ENCODE data around the gene LARGE1. TPM values are rescaled to one million over a fixed set of nuclear protein-coding genes. Genes with fewer than 3 reads are reported as not detected.

Gene LARGE1
- total and polyA plus RNA-seq, 2 experiments from 2014 or later = 21.2 to 23.6 TPM

DNA sequence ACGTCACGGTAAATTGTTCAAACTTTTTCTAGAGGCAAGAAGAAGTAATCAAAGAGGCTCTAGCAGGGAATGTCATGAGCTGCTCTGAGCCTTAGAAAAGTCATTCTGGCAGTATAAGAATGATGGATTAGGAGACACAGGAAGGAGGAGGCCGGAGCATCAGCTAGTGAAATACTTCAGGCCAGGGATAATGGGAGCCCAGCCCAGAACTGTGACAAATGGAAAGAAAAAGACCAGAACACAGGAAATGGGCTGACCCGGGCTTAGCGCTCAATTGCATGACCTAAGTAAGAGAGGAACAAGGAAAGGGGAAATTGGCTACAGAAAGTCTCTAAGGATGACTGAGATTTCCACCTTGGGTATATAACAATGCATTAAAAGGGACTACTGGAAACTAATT is 108.6 kb downstream of the LARGE1 start:
- peaks cover 7% of the 10 kb centered on the region for H3K4me1 ChIP-seq (ENCODE audit: insufficient read depth)
- H3K4me3 ChIP-seq = no peak overlapping the region
- no peaks in the 10 kb centered on the region for H3K36me3 ChIP-seq (replicated peaks; ENCODE audit: insufficient read depth, low read depth)
- H3K4me2 ChIP-seq = no peak overlapping the region
- H4K20me1 ChIP-seq (ENCODE audit: insufficient read depth, poor library complexity, severe bottlenecking) = no peaks in the 10 kb centered on the region
- no peaks in the 10 kb centered on the region for H3K9me3 ChIP-seq (ENCODE audit: low read depth)
- H2AFZ ChIP-seq = no peak overlapping the region
- WGBS (ENCODE audit: low lambda C conversion rate, missing lambda C conversion rate) = 48% methylated on average over 5 of the region's 5 CpGs
- H3K27ac ChIP-seq = peak overlapping the region; percentile 55
- TF ChIP-seq EZH2 (IDR thresholded peaks at IDR 0.05; ENCODE audit: borderline replicate concordance) = no peak
- no peak for TF ChIP-seq CTCF (IDR thresholded peaks at IDR 0.05; ENCODE audit: poor library complexity)
- TF ChIP-seq EZH2phosphoT487 (IDR thresholded peaks at IDR 0.05; ENCODE audit: low read depth, severe bottlenecking, unreplicated experiment) = no peak
- peaks cover 43% of the 10 kb centered on the region for H3K79me2 ChIP-seq
- no peaks in the 10 kb centered on the region for H3K27me3 ChIP-seq
- no peaks in the 10 kb centered on the region for H3K9me2 ChIP-seq (replicated peaks; ENCODE audit: insufficient read depth)
- DNase-seq (ENCODE audit: low spot score) = peak; percentile 51

GRCh38 chr22:33811208-33811607 is 109.1 kb downstream of the LARGE1 start:
- H2AFZ ChIP-seq = no peak overlapping the region
- no peak for DNase-seq (ENCODE audit: low spot score)
- 60% methylated on average over 4 of the region's 4 CpGs for WGBS (ENCODE audit: low lambda C conversion rate, missing lambda C conversion rate)

DNA sequence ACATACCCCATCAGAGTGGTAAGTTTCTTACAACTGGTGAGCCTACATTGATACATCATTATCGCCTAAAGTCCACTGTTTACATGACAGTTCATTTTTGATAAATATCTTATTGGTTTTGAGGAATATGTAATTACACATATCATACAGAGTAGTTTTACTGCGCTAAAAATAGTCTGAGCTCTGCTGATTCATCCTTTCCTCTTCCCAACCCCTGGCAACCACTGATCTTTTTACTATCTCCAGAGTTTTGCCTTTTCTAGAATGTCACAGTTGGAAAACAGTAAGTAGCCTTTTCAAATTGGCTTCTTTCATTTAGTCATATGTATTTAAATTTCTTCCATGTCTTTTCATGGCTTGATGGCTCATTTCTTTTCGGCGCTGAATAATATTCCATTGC is 112.8 kb downstream of the LARGE1 start:
- no peak for TF ChIP-seq EZH2phosphoT487 (IDR thresholded peaks at IDR 0.05; ENCODE audit: low read depth, severe bottlenecking, unreplicated experiment)
- no peak for TF ChIP-seq EZH2 (IDR thresholded peaks at IDR 0.05; ENCODE audit: borderline replicate concordance)
- TF ChIP-seq CTCF (IDR thresholded peaks at IDR 0.05; ENCODE audit: poor library complexity) = no peak

More at GRCh38 chr22:33811208-33811607, 109.1 kb downstream of the LARGE1 start:
- Histone ChIP-seq H3K79me2 (peaks cover 43% of the 10 kb centered on the region), H3K9me3 (ENCODE audit: low read depth) (no peaks in the 10 kb centered on the region), H3K36me3 (replicated peaks; ENCODE audit: insufficient read depth, low read depth) (no peaks in the 10 kb centered on the region), H3K27me3 (no peaks in the 10 kb centered on the region), H3K4me1 (ENCODE audit: insufficient read depth) (peaks cover 7% of the 10 kb centered on the region), H3K9me2 (replicated peaks; ENCODE audit: insufficient read depth) (no peaks in the 10 kb centered on the region), H3K27ac (peak overlapping the region; percentile 55), H3K4me2 (peak overlapping the region; percentile 6), H4K20me1 (ENCODE audit: insufficient read depth, poor library complexity, severe bottlenecking) (no peaks in the 10 kb centered on the region), H3K4me3 (no peak overlapping the region)
- TF ChIP-seq EZH2 (IDR thresholded peaks at IDR 0.05; ENCODE audit: borderline replicate concordance) (no peak), EZH2phosphoT487 (IDR thresholded peaks at IDR 0.05; ENCODE audit: low read depth, severe bottlenecking, unreplicated experiment) (no peak), CTCF (IDR thresholded peaks at IDR 0.05; ENCODE audit: poor library complexity) (no peak)

GRCh38 chr22:33806191-33806590 is 114.1 kb downstream of the LARGE1 start:
- Histone ChIP-seq H3K79me2 (peaks cover 63% of the 10 kb centered on the region), H3K9me2 (replicated peaks; ENCODE audit: insufficient read depth) (no peaks in the 10 kb centered on the region), H2AFZ (no peak overlapping the region), H3K4me1 (ENCODE audit: insufficient read depth) (peaks cover 4% of the 10 kb centered on the region), H3K9me3 (ENCODE audit: low read depth) (no peaks in the 10 kb centered on the region), H3K36me3 (replicated peaks; ENCODE audit: insufficient read depth, low read depth) (no peaks in the 10 kb centered on the region), H3K4me3 (no peak overlapping the region), H4K20me1 (ENCODE audit: insufficient read depth, poor library complexity, severe bottlenecking) (no peaks in the 10 kb centered on the region), H3K27ac (no peak overlapping the region), H3K27me3 (no peaks in the 10 kb centered on the region), H3K4me2 (no peak overlapping the region)
- TF ChIP-seq EZH2phosphoT487 (IDR thresholded peaks at IDR 0.05; ENCODE audit: low read depth, severe bottlenecking, unreplicated experiment) (no peak), CTCF (IDR thresholded peaks at IDR 0.05; ENCODE audit: poor library complexity) (no peak), EZH2 (IDR thresholded peaks at IDR 0.05; ENCODE audit: borderline replicate concordance) (no peak)
- DNase-seq (ENCODE audit: low spot score) = no peak
- 54% methylated on average over 3 of the region's 3 CpGs for WGBS (ENCODE audit: low lambda C conversion rate, missing lambda C conversion rate)

More for the DNA sequence above, 112.8 kb downstream of the LARGE1 start:
- no peak overlapping the region for H3K27ac ChIP-seq
- H4K20me1 ChIP-seq (ENCODE audit: insufficient read depth, poor library complexity, severe bottlenecking) = no peaks in the 10 kb centered on the region
- H3K4me2 ChIP-seq = no peak overlapping the region
- no peak overlapping the region for H3K4me3 ChIP-seq
- no peak for DNase-seq (ENCODE audit: low spot score)
- peaks cover 57% of the 10 kb centered on the region for H3K79me2 ChIP-seq
- H3K4me1 ChIP-seq (ENCODE audit: insufficient read depth) = peaks cover 7% of the 10 kb centered on the region
- H2AFZ ChIP-seq = no peak overlapping the region
- no peaks in the 10 kb centered on the region for H3K27me3 ChIP-seq
- no peaks in the 10 kb centered on the region for H3K36me3 ChIP-seq (replicated peaks; ENCODE audit: insufficient read depth, low read depth)
- no peaks in the 10 kb centered on the region for H3K9me2 ChIP-seq (replicated peaks; ENCODE audit: insufficient read depth)
- WGBS (ENCODE audit: low lambda C conversion rate, missing lambda C conversion rate) = over 99% methylated on average over 4 of the region's 4 CpGs
- no peaks in the 10 kb centered on the region for H3K9me3 ChIP-seq (ENCODE audit: low read depth)

Data from hepatocyte (in vitro differentiated cells).